Activated gamma-delta T cell treated with Interleukin-2 at 50 U/mL for 16 hours (primary cell): ENCODE measurements around the gene SRRM2.

Source experiments
- DNase-seq: peaks from one replicate; pipeline ENCODE4 v3.0.0-alpha.2; 2020

Gene SRRM2

DNA sequence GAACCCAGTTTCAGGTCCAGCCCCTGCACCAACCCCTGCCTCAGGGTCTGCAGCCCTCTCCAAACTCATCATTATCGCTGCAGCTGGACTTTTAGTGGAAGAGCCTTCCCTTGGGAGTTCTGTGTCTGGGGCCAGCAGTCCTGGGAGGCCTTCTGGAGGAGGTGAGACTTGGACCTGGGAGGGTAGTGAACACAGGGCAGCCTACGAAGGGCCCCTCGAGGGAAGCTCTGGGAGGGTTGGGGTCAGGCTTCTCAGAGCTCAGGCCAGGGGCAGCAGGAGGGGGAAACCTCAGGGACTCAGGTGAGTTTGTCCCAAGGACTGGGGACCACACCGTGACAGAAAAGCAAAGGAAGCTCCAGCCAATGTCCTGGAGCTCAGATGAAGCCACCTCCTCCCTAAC is 11.3 kb upstream of the SRRM2 start:
- no peak for DNase-seq

DNA sequence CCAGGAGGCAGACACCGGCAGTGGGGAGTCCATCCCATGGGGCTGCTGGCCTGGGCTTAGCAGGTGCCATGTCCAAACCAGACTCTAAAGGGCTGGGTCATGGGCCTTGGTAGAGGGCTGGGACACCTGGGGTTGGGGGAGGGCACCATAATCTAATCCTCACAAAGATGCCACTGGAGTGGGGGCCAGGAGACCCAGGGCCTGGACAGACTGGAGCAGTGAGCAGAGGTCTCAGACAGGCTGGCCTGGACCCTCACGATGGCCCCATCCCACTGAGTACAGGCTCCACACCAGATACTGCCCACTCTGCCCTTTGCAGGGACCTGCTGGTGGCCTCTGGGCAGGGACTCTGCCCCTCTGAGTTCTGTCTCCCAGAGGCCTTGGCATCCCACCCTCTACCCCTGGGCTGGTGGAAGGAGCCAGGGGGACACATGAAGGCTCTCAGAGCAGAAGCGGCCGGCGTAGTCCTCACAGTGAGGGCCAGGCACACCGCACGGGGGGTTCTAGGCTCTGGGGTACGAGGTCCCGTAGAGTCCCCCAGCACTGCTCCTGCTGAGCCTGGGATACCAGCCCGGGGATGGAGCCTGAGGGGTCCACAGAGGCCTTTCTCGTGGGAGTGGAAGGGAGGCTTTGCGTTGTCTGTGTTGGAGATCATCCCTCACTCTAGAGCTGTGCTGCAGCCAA is 10.0 kb upstream of the SRRM2 start:
- no peak for DNase-seq

DNA sequence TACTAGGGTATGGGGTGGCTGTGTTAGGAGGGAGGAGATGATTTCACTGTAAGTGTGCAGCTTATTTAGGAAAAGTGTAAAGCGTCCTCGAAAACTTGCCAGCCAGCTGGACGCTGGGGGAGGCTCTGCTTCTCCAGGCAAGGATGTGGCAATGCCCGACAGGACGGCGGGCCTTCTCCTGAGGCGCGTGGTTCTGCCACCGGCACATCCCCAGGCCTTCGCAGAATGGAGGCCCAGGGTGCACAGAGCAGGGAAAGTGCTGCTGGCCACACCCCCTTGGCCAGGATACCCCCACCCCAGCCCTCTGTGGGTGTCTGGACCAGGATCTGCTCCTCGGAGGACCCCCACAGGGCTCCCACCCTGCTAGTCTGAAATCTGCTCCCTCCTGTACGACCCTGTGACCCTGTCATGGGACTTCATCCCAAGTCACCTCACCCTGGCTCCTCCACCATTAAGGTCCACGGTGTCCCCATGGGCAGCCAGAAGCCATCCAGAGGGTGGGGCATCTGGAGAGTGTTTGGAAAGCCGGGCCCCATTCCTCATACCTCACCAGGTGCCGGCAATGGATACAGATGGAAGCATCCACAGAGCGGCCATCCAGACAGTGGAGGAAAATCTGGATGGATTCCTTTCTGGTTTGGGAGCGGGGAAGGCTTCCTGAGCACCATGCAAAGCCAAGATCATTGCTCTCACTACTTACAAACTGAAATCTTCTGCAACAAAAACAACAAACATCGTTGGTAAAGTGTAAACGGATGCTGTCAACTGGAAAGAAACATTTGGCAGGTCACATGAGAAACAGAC is 9.2 kb upstream of the SRRM2 start:
- DNase-seq: no peak

DNA sequence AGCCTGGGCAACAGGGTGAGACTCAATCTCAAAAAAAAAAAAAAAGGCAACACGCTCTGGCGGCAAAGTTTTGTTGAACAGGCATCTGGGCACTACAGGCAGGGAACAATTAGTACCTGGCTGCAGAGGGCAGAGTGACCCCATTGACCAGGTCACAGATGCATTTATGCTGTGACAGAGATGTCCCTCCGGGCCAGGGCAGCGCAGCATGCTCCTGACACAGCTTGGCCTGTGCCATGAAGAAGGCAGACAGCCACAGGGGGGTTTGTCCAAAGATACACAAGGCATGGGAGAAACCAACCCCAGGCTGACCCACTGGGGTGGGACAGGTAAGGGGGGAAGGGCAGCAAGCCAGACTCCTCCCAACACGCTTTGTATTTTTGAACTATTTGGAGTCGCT is 7.7 kb upstream of the SRRM2 start:
- DNase-seq: no peak

DNA sequence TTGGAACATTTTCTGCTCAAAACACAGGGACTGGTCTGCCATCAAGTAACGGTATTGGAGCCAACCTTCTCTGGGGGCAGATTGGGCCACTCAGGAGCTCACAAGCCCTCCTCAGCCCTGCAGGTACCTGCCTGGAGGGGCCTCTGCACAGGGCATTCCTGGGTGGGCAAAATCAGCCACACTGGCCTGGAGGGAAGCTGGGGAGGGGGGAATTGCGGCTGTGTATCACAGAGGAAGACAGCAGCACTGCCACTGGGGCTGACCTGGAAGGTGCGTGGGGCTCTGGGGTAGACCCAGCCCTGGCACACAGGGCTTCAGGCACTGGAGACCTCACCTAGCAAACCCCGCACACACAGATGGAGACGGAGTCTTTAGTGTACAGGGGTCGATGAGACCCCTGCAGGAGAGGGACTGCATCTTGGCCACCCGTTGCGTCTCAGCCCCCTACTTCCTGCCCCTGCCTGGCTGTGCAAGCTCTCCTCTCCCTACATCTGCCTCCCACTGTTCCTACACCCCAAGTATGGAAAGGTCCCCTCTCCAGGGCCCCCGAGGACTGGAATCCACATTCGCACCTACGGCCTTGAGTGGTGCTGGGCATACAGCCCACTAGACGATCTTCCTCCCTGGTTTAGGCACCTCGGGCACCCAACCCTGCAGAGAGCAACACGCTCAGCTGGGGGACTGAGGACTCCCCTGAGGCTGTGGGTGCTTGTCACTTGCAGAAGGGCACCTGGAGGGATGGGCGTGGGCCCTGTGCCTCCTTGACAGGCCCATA is 7.1 kb upstream of the SRRM2 start:
- DNase-seq: no peak

- no peak for DNase-seq
These were observed 6.5 kb upstream of the SRRM2 start for GRCh38 chr16:2745961-2746360.

- DNase-seq: no peak
These were observed 3.5 kb upstream of the SRRM2 start for GRCh38 chr16:2748757-2749455.

DNA sequence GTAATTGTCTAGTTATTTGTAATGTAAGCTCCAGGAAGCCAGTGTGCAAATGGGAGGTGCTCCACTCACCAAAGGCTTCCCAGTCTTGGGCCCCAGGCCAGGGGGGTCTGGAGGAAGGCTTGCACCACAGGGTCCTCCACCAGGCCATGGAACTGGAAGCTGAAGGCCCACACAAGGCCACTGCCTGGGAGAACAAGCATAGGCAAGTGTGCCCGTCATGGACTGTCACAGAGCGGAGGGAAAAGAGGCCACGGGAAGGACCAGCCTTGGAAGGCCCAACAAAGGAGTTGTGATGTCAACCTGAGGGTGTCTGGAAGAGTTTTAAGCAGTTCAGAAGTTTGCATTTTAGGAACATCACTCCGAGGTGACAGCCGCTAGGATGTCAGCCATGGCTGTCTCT is 3.0 kb upstream of the SRRM2 start:
- DNase-seq: no peak

GRCh38 chr16:2749936-2750335 is 2.5 kb upstream of the SRRM2 start:
- no peak for DNase-seq

GRCh38 chr16:2751577-2752034 is 832 bp upstream of the SRRM2 start:
- no peak for DNase-seq

DNA sequence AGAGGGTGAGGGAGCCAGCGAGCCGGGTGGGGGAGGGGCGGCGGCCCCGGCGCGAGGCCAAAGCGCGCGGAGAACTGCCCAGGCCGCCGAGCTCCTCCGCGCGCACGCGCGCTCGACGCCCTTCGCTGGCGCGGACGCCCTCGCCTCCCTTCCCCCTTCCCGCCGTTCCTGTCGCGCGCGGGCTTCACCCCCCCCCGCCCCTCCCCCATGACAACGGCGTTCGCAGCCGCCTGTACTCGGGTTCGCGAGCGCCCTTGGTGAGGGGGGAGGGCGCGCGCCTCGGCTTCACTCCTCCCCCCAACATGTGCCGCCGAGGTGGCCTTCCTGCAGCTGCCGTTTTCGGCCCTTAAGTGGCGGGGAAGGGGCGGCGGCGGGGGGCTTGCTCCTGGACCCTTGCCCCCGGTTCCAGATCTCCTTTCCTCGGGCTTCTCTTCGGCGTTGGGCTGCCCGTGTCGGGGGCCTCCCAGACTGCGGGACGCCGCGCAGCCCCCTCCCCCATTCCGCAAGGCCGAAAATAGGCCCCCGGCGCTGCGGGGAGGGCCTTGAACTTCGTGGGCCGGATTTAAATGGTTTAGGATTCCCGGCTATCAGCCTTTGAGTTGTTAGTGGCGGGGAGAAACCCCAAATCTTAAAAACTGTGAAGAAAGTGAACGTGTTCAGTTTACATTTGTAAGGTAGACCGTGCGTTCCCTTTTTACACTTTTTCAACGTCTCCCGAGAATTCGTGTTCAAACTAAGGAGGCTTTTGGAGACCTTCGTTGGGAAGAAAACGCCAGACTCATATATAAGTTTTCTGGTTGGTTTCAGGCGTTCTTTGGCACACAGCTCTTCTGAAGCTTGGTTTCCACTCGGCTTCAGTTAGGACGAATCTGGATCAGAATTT is 653 bp downstream of the SRRM2 start:
- no peak for DNase-seq

DNA sequence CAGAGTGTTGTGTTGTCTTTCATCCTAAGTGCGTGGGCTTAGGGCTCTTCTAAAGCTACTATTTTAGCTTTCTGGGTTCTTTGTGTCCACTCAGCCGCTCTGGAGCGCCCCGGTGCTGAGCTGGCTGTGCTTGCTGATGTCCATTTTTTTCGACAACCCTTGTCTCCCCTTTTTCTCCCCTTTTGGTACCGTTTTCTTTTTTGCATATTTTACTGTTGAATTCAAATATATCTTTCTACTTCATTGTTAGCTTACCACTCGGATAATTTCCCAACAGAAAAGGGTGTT is 1.2 kb downstream of the SRRM2 start:
- no peak for DNase-seq

DNA sequence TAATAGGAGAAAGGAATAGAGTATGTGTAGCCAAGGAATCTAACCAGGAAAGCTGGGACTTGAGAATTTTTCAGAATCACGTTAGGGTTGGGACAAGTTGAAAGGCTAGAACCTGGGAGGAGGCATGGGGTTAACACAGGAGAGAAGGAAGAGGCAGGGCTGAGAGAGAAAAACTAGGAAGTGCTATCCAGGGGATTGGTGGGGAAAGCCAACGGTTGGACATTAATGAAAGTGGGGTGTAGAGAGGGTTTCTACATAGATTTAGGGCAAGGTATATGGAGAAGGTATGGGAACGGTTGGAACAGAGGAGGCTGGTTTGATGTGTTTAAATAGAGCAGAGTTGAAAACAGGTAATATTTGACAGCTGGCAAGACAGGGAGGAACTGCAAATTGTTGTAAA is 2.7 kb downstream of the SRRM2 start:
- DNase-seq: no peak

GRCh38 chr16:2756288-2757015 is 4.0 kb downstream of the SRRM2 start:
- no peak for DNase-seq

- DNase-seq: no peak
These were observed 4.9 kb downstream of the SRRM2 start for GRCh38 chr16:2757344-2757743.

GRCh38 chr16:2761472-2761871 is 9.0 kb downstream of the SRRM2 start:
- DNase-seq: no peak

- no peak for DNase-seq
These were observed 9.6 kb downstream of the SRRM2 start for GRCh38 chr16:2761886-2762583.

DNA sequence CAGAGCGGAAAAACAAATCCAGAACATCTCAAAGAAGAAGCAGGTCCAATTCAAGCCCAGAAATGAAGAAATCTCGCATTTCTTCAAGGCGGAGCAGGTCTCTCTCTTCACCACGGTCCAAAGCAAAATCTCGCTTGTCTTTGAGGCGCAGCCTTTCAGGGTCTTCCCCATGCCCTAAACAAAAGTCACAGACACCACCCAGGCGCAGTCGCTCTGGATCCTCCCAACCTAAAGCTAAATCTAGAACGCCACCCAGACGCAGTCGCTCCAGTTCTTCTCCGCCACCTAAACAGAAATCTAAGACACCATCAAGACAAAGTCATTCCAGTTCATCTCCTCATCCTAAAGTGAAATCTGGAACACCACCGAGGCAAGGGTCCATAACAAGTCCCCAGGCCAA is 10.3 kb downstream of the SRRM2 start:
- no peak for DNase-seq

DNA sequence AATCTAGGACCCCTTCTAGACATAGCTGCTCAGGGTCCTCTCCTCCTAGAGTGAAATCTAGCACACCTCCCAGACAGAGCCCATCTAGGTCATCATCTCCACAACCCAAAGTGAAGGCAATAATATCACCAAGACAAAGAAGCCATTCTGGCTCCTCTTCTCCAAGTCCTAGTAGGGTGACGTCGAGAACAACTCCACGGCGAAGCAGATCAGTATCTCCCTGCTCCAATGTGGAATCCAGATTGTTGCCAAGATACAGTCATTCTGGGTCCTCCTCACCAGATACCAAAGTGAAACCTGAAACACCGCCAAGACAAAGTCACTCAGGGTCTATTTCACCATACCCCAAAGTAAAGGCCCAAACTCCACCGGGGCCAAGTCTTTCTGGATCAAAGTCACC is 10.7 kb downstream of the SRRM2 start:
- no peak for DNase-seq

DNA sequence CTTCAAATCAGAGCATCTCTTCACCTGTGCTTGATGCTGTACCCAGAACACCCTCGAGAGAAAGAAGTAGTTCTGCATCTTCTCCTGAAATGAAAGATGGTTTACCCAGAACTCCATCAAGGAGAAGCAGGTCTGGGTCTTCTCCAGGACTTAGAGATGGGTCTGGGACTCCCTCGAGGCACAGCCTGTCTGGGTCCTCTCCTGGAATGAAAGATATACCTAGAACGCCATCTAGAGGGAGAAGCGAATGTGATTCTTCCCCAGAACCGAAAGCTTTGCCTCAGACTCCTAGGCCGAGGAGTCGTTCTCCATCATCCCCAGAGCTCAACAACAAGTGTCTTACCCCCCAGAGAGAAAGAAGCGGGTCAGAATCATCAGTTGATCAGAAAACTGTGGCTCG is 12.3 kb downstream of the SRRM2 start:
- DNase-seq: no peak
